Anterior cingulate cortex (tissue), 58 donors: ENCODE results near the gene SORBS2.

Experiments
- DNase-seq, 58 donors: peaks; one replicate each; lab custom pipeline; 2025; lab: John Stamatoyannopoulos, UW

Gene SORBS2

GRCh38 chr4:185779517-185779916 is 32.5 kb downstream of the SORBS2 start:
- no peak for DNase-seq

- DNase-seq: no peak
Observed at GRCh38 chr4:185778307-185778706, 33.7 kb downstream of the SORBS2 start.

- no peak for DNase-seq
Observed at GRCh38 chr4:185775792-185776555, 36.0 kb downstream of the SORBS2 start.

GRCh38 chr4:185774845-185775680 is 36.9 kb downstream of the SORBS2 start:
- DNase-seq: no peak

GRCh38 chr4:185774131-185774653 is 37.8 kb downstream of the SORBS2 start:
- DNase-seq: no peak

- no peak for DNase-seq
Observed at GRCh38 chr4:185773419-185773818, 38.6 kb downstream of the SORBS2 start.

- DNase-seq: no peak
Observed at GRCh38 chr4:185772391-185773093, 39.5 kb downstream of the SORBS2 start.

GRCh38 chr4:185771711-185772390 is 40.1 kb downstream of the SORBS2 start:
- no peak for DNase-seq

GRCh38 chr4:185767528-185767927 is 44.5 kb downstream of the SORBS2 start:
- DNase-seq: no peak

- no peak for DNase-seq
Observed at GRCh38 chr4:185764876-185765275, 47.1 kb downstream of the SORBS2 start.

GRCh38 chr4:185761352-185762235 is 50.4 kb downstream of the SORBS2 start:
- DNase-seq: no peak

- no peak for DNase-seq
Observed at GRCh38 chr4:185758807-185759206, 53.2 kb downstream of the SORBS2 start.

GRCh38 chr4:185755451-185755850 is 56.5 kb downstream of the SORBS2 start:
- DNase-seq: no peak

GRCh38 chr4:185754961-185755360 is 57.0 kb downstream of the SORBS2 start:
- no peak for DNase-seq

GRCh38 chr4:185752872-185753271 is 59.1 kb downstream of the SORBS2 start:
- DNase-seq: no peak

- no peak for DNase-seq
Observed at GRCh38 chr4:185749858-185750257, 62.1 kb downstream of the SORBS2 start.

GRCh38 chr4:185748901-185749390 is 63.0 kb downstream of the SORBS2 start:
- no peak for DNase-seq

GRCh38 chr4:185745891-185746290 is 66.1 kb downstream of the SORBS2 start:
- DNase-seq: no peak

- DNase-seq: no peak
Observed at GRCh38 chr4:185744946-185745345, 67.0 kb downstream of the SORBS2 start.
